ENCODE data around the gene ZNF480.

The ZNF480 gene

DNA sequence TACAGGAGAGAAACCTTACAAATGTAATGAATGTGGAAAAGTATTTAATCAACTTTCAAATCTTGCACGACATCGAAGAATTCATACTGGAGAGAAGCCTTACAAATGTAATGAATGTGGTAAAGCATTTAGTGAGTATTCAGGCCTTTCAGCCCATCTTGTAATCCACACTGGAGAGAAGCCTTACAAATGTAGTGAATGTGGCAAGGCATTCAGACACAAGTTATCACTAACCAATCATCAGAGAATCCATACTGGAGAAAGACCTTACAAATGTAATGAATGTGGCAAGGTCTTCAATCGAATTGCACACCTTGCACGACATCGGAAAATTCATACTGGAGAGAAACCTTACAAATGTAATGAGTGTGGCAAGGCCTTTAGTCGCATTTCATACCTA lies 25.5 kb downstream of the ZNF480 start:
- DNase-seq (ENCODE audit: low read depth in 1 of 2, low spot score in 1 of 2): no peak
- no peak overlapping the region for H3K4me3 ChIP-seq (replicated peaks; ENCODE audit: insufficient read depth, low read length)
- no peak for TF ChIP-seq CTCF (IDR thresholded peaks at IDR 0.05; ENCODE audit: insufficient read depth, low read length)
- TF ChIP-seq REST (IDR thresholded peaks at IDR 0.05; ENCODE audit: insufficient replicate concordance, low read depth): no peak
- TF ChIP-seq POLR2AphosphoS5 (IDR thresholded peaks at IDR 0.05; ENCODE audit: low read depth): no peak
- no peak for TF ChIP-seq SPI1 (IDR thresholded peaks at IDR 0.05; ENCODE audit: borderline replicate concordance, low read depth)
- TF ChIP-seq GABPA (IDR thresholded peaks at IDR 0.05; ENCODE audit: low read depth): no peak

GRCh38 chr19:52331757-52332156 lies 34.8 kb downstream of the ZNF480 start:
- no peak for DNase-seq (ENCODE audit: low read depth in 1 of 2, low spot score in 1 of 2)
- Histone ChIP-seq H3K4me3 (replicated peaks; ENCODE audit: insufficient read depth, low read length) (no peak overlapping the region), H3K27me3 (ENCODE audit: insufficient read depth, poor library complexity, severe bottlenecking) (no peaks in the 10 kb centered on the region), H3K27ac (replicated peaks) (no peak overlapping the region)
- TF ChIP-seq GABPA (IDR thresholded peaks at IDR 0.05; ENCODE audit: low read depth): no peak
- TF ChIP-seq SPI1 (IDR thresholded peaks at IDR 0.05; ENCODE audit: borderline replicate concordance, low read depth): no peak
- TF ChIP-seq CTCF (IDR thresholded peaks at IDR 0.05; ENCODE audit: insufficient read depth, low read length): no peak

More for the DNA sequence above, 25.5 kb downstream of the ZNF480 start:
- Histone ChIP-seq H3K27ac (replicated peaks) (no peak overlapping the region), H3K27me3 (ENCODE audit: insufficient read depth, poor library complexity, severe bottlenecking) (no peaks in the 10 kb centered on the region)

GRCh38 chr19:52335768-52336116 lies 38.8 kb downstream of the ZNF480 start:
- peak overlapping the region; percentile 51 for H3K4me3 ChIP-seq (replicated peaks; ENCODE audit: insufficient read depth, low read length)
- TF ChIP-seq POLR2AphosphoS5 (IDR thresholded peaks at IDR 0.05; ENCODE audit: low read depth): no peak
- TF ChIP-seq GABPA (IDR thresholded peaks at IDR 0.05; ENCODE audit: low read depth): no peak
- TF ChIP-seq SPI1 (IDR thresholded peaks at IDR 0.05; ENCODE audit: borderline replicate concordance, low read depth): no peak
- no peak for TF ChIP-seq REST (IDR thresholded peaks at IDR 0.05; ENCODE audit: insufficient replicate concordance, low read depth)
- no peak for TF ChIP-seq CTCF (IDR thresholded peaks at IDR 0.05; ENCODE audit: insufficient read depth, low read length)
- H3K27ac ChIP-seq (replicated peaks): peak overlapping the region; percentile 96
- no peak for DNase-seq (ENCODE audit: low read depth in 1 of 2, low spot score in 1 of 2)
- no peaks in the 10 kb centered on the region for H3K27me3 ChIP-seq (ENCODE audit: insufficient read depth, poor library complexity, severe bottlenecking)

DNA sequence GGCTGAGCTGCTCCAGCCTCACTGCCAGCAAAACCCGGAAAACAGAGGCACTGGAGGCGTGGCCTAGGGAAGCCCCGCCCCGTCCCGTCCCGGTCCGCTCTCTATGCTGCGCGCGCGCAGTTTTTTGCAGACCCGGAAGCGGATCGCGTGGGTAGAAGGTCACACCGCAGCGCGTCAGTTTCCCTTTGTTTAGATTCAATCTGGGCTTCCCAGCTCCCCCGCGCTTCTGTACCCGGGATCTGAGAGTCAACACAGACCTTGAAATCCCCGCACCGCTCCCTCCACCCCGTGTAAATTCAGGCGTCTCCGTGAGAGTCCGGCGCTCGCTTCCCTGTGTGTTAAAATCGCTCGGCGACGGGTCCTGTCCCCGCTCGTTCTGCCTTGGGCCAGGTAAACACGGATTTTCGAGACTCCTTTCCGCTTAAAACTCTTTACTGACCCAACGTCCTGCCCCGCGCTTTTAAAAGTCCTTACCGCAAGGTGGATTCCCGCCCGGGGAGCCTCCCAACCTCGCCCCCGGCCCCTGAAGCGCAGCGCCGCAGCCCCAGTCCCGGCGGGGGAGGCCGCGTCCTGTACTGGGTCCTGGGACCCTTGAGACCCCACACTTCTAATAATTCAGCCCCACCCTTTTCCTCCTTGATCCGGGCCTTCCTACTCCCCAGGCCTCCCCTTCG lies 39.3 kb downstream of the ZNF480 start, which contains the start of gene ZNF610:
TSS of gene ZNF610 (plus strand) at position 127 of the 674 bp plus-strand sequence. CDS start 12,930 bp downstream, outside the sequence.
- Histone ChIP-seq H3K4me3 (replicated peaks; ENCODE audit: insufficient read depth, low read length) (peak within 1 kb of the TSS; percentile 51), H3K27me3 (ENCODE audit: insufficient read depth, poor library complexity, severe bottlenecking) (no peaks in the 10 kb centered on the region)

More for the DNA sequence above, 39.3 kb downstream of the ZNF480 start, which contains the start of gene ZNF610:
- peak; percentile 76 to 91 for DNase-seq (ENCODE audit: low read depth in 1 of 2, low spot score in 1 of 2)
- peak within 1 kb of the TSS; percentile 96 for H3K27ac ChIP-seq (replicated peaks)
- TF ChIP-seq SPI1 (IDR thresholded peaks at IDR 0.05; ENCODE audit: borderline replicate concordance, low read depth) (peak; percentile 2; the same call in 1 of the 2 replicates), GABPA (IDR thresholded peaks at IDR 0.05; ENCODE audit: low read depth) (peak; percentile 63), CTCF (IDR thresholded peaks at IDR 0.05; ENCODE audit: insufficient read depth, low read length) (no peak), REST (IDR thresholded peaks at IDR 0.05; ENCODE audit: insufficient replicate concordance, low read depth) (peak; percentile 52), POLR2AphosphoS5 (IDR thresholded peaks at IDR 0.05; ENCODE audit: low read depth) (peak; percentile 90)
